GM12878 (cell line): ENCODE results near the gene NFASC. TPM values are rescaled to one million over a fixed set of nuclear protein-coding genes. Genes with fewer than 3 reads are reported as not detected.

Experiments
- ATAC-seq: fragments of 200-7000 bp; cut with Tn5 transposase; 3 replicates; pipeline ENCODE4 v1.9.1; 2020; ENCODE audit warnings: mild to moderate bottlenecking, moderate library complexity
- BruUV-seq: library from RNA; stranded (reverse); fragments of 400-500 nt; replicated peaks from 2 replicates; lab custom pipeline; 2021; lab: Mats Ljungman, UMichigan
- CTCF ChIA-PET: fragments of 300-600 bp; sonication (Branson Sonifier 250); formaldehyde crosslinking; extraction: SDS; loops from one replicate; lab custom pipeline; 2021; ENCODE audit warnings: inconsistent platforms; lab: Yijun Ruan, JAX
- POLR2A ChIA-PET: fragments of 350-600 bp; formaldehyde crosslinking; extraction: SDS; loops from one replicate; lab custom pipeline; 2021; ENCODE audit warnings: inconsistent platforms; lab: Charles Lee
- RAD21 ChIA-PET: fragments of 300-600 bp; sonication (Branson Sonifier 250); formaldehyde crosslinking; loops from one replicate; lab custom pipeline; 2023; ENCODE audit warnings: antibody characterized with exemption; ENCODE audit not compliant: unreplicated experiment; lab: Charles Lee
- SMC1A ChIA-PET: fragments of 300-600 bp; sonication (Branson Sonifier 250); formaldehyde crosslinking; loops from one replicate; lab custom pipeline; 2023; ENCODE audit not compliant: unreplicated experiment, uncharacterized antibody; lab: Charles Lee
- DNase-seq: peaks from one replicate; pipeline ENCODE4 v3.0.0-alpha.2; 2011; ENCODE audit warnings: low read depth, low spot score
- FAIRE-seq: peaks from 3 replicates; lab custom pipeline; 2011; peaks lifted over from hg19 to GRCh38; lab: Jason Lieb, UNC
- H2AFZ ChIP-seq: 2 replicates; pipeline ENCODE4 v1.6.0; 2011; ENCODE audit warnings: low read depth, low read length, control low read depth; ENCODE audit not compliant: control insufficient read depth
- H3K27ac ChIP-seq: 2 replicates; pipeline ENCODE4 v1.5.1; 2011; ENCODE audit warnings: control low read depth; ENCODE audit not compliant: control insufficient read depth, insufficient read depth
- H3K27me3 ChIP-seq, 2 experiments: replicated peaks in 1 of 2; 2 replicates each; pipeline versions ENCODE4 v1.6.0 to v1.6.1; 2011; ENCODE audit warnings: low read length in 1 of 2; ENCODE audit not compliant: control insufficient read depth in 2 of 2, insufficient read depth in 2 of 2
- H3K36me3 ChIP-seq, 2 experiments: 2 replicates each; pipeline ENCODE4 v1.5.1; 2011; ENCODE audit warnings: low read length in 1 of 2; ENCODE audit not compliant: control insufficient read depth in 2 of 2, insufficient read depth in 2 of 2
- H3K4me1 ChIP-seq: 2 replicates; pipeline ENCODE4 v1.6.1; 2011; ENCODE audit warnings: mild to moderate bottlenecking, low read length, moderate library complexity, mixed read lengths; ENCODE audit not compliant: control insufficient read depth, insufficient read depth
- H3K4me2 ChIP-seq: 2 replicates; pipeline ENCODE4 v1.6.0; 2011; ENCODE audit warnings: control low read depth; ENCODE audit not compliant: control insufficient read depth, insufficient read depth
- H3K4me3 ChIP-seq: fragments of 200-600 bp; sonication (generic); 2 replicates; pipeline ENCODE4 v1.5.1; 2016
- H3K79me2 ChIP-seq: 2 replicates; pipeline ENCODE4 v1.6.0; 2011; ENCODE audit warnings: low read length; ENCODE audit not compliant: control insufficient read depth, insufficient read depth
- H3K9ac ChIP-seq: 2 replicates; pipeline ENCODE4 v1.8.0; 2011; ENCODE audit warnings: low read length, control low read depth, mixed read lengths; ENCODE audit not compliant: control insufficient read depth, insufficient read depth
- H3K9me3 ChIP-seq: replicated peaks from 3 replicates; pipeline ENCODE4 v1.5.1; 2011; ENCODE audit warnings: mild to moderate bottlenecking, low read length; ENCODE audit not compliant: control insufficient read depth, insufficient read depth
- H4K20me1 ChIP-seq: 2 replicates; pipeline ENCODE4 v1.6.0; 2011; ENCODE audit not compliant: control insufficient read depth, insufficient read depth
- BHLHE40 ChIP-seq, 2 experiments: fragments of 450-650 bp in 1 of 2; IDR thresholded peaks; 2 replicates each; pipeline ENCODE4 v1.6.1; 2011 to 2017; ENCODE audit warnings: low read depth in 2 of 2, borderline replicate concordance in 1 of 2, improper control_type of control experiment in 1 of 2, low read length in 1 of 2, mild to moderate bottlenecking in 1 of 2
- CREB1 ChIP-seq: IDR thresholded peaks from 2 replicates; pipeline ENCODE4 v1.6.1; 2012; ENCODE audit warnings: low read depth, mild to moderate bottlenecking, inconsistent platforms
- ETV6 ChIP-seq, 2 experiments: fragments of 450-650 bp in 1 of 2; IDR thresholded peaks in 1 of 2; conservative IDR thresholded peaks in 1 of 2; 2 replicates each; pipeline ENCODE4 v1.6.1; 2014; ENCODE audit warnings: antibody characterized with exemption in 1 of 2, borderline replicate concordance in 1 of 2, low read depth in 1 of 2, mild to moderate bottlenecking in 1 of 2, moderate library complexity in 1 of 2
- PML ChIP-seq: IDR thresholded peaks from 2 replicates; pipeline ENCODE4 v1.6.1; 2012; ENCODE audit warnings: low read length, inconsistent platforms
- POLR2AphosphoS5 ChIP-seq: IDR thresholded peaks from 2 replicates; pipeline ENCODE4 v1.6.1; 2011; ENCODE audit warnings: mild to moderate bottlenecking, low read length, inconsistent platforms
- SRF ChIP-seq, 2 experiments: IDR thresholded peaks; 2 replicates each; pipeline ENCODE4 v1.6.1; 2011; ENCODE audit warnings: low read depth in 2 of 2, low read length in 2 of 2, mild to moderate bottlenecking in 1 of 2, moderate library complexity in 1 of 2
- TCF3 ChIP-seq: IDR thresholded peaks from 2 replicates; pipeline ENCODE4 v1.6.1; 2012; ENCODE audit warnings: low read depth, mild to moderate bottlenecking, low read length, borderline replicate concordance; ENCODE audit not compliant: insufficient read depth
- WGBS: methylation state at CpG from one replicate; pipeline ENCODE4 v1.1.6; 2016; ENCODE audit warnings: low lambda C conversion rate; ENCODE audit not compliant: insufficient replicate concordance, insufficient coverage; ENCODE audit errors: missing lambda C conversion rate; 5-methylcytosine and 5-hydroxymethylcytosine counted together
- in situ Hi-C: fragments of 300-500 bp; cut with MboI; formaldehyde crosslinking; loops from 9 replicates; pipeline ENCODE4 v1.14.3; 2018; ENCODE audit warnings: mixed read lengths
- intact Hi-C: fragments of 100-400 bp; cut with micrococcal nuclease; formaldehyde crosslinking; loops from one replicate; pipeline ENCODE4 v1.14.2; 2022; ENCODE audit not compliant: unreplicated experiment
- polyA plus RNA-seq, 11 experiments: library from polyadenylated mRNA; depleted of rRNA in 4 of 11; unstranded in 6 of 11; stranded (reverse) in 5 of 11; fragments of >200 nt; fragmentation: Nextera tagmentation in 4 of 11; fragmentation: Illumina TruSeq in 1 of 11; extraction: Ambion mirVana in 4 of 11; extraction: Trizol in 1 of 11; gene quantifications; 1 replicate in 1 of 11; 2 replicates in 10 of 11; pipeline versions ENCODE4 v1.2.1 to v1.2.3, GENCODE V29; 2011 to 2016; ENCODE audit warnings: inconsistent platforms in 2 of 11, missing spikeins in 2 of 11, low read depth in 1 of 11
- total RNA-seq, 4 experiments: library from RNA; depleted of rRNA in 3 of 4; stranded (reverse); fragments of >200 nt in 3 of 4; fragmentation: Illumina TruSeq in 1 of 4; extraction: Trizol in 1 of 4; gene quantifications; 2 replicates each; pipeline versions ENCODE4 v1.2.1 to v1.2.3, GENCODE V29; 2013 to 2021
- TF ChIP-seq, protein P1 (sequence below): fragments of 450-650 bp; formaldehyde crosslinking; IDR thresholded peaks from 2 replicates; pipeline ENCODE4 v1.5.0; 2022; ENCODE audit warnings: mild to moderate bottlenecking, missing genetic modification characterization
- TF ChIP-seq, protein P2 (sequence below): fragments of 450-650 bp; IDR thresholded peaks from 2 replicates; pipeline ENCODE4 v1.6.1; 2017; ENCODE audit warnings: mild to moderate bottlenecking
- TF ChIP-seq, protein P3 (sequence below): fragments of 450-650 bp; formaldehyde crosslinking; IDR thresholded peaks from 2 replicates; pipeline ENCODE4 v1.4.0; 2020; ENCODE audit warnings: mild to moderate bottlenecking, moderate library complexity

The NFASC gene
- total and polyA plus RNA-seq, 10 of the 15 experiments (the other 5 are each of a cell fraction or from before 2014, with no cell fraction given): 0.04 to 0.31 (median 0.12) TPM; not detected in 4

- Histone ChIP-seq H3K4me1 (no peaks in the 10 kb centered on the region), H2AFZ (no peak overlapping the region), H3K27ac (no peak overlapping the region), H3K4me2 (no peak overlapping the region), H3K9me3 (no peaks in the 10 kb centered on the region), H3K4me3 (no peak overlapping the region), H3K36me3 (no peaks in the 10 kb centered on the region), H3K27me3 (peaks cover 0 to 15% of the 10 kb centered on the region in 2 experiments), H3K9ac (no peak overlapping the region), H3K79me2 (no peaks in the 10 kb centered on the region), H4K20me1 (no peaks in the 10 kb centered on the region)
- intact Hi-C loops: no loop called here
- TF ChIP-seq SRF (IDR thresholded peaks at IDR 0.05; ENCODE audit: low read depth in 2 of 2, low read length in 2 of 2) (no peak), BHLHE40 (IDR thresholded peaks at IDR 0.05; ENCODE audit: borderline replicate concordance in 1 of 2, low read depth in 2 of 2, low read length in 1 of 2) (no peak), TCF3 (no peak), PML (no peak), ETV6 (conservative IDR thresholded peaks at IDR 0.05 in 1 of 2, IDR thresholded peaks at IDR 0.05 in 1 of 2; ENCODE audit: borderline replicate concordance in 1 of 2, low read depth in 1 of 2) (no peak), CREB1 (no peak), POLR2AphosphoS5 (no peak)
- TF ChIP-seq, protein P1, sequence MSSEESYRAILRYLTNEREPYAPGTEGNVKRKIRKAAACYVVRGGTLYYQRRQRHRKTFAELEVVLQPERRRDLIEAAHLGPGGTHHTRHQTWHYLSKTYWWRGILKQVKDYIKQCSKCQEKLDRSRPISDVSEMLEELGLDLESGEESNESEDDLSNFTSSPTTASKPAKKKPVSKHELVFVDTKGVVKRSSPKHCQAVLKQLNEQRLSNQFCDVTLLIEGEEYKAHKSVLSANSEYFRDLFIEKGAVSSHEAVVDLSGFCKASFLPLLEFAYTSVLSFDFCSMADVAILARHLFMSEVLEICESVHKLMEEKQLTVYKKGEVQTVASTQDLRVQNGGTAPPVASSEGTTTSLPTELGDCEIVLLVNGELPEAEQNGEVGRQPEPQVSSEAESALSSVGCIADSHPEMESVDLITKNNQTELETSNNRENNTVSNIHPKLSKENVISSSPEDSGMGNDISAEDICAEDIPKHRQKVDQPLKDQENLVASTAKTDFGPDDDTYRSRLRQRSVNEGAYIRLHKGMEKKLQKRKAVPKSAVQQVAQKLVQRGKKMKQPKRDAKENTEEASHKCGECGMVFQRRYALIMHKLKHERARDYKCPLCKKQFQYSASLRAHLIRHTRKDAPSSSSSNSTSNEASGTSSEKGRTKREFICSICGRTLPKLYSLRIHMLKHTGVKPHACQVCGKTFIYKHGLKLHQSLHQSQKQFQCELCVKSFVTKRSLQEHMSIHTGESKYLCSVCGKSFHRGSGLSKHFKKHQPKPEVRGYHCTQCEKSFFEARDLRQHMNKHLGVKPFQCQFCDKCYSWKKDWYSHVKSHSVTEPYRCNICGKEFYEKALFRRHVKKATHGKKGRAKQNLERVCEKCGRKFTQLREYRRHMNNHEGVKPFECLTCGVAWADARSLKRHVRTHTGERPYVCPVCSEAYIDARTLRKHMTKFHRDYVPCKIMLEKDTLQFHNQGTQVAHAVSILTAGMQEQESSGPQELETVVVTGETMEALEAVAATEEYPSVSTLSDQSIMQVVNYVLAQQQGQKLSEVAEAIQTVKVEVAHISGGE: no peak
- TF ChIP-seq, protein P2, sequence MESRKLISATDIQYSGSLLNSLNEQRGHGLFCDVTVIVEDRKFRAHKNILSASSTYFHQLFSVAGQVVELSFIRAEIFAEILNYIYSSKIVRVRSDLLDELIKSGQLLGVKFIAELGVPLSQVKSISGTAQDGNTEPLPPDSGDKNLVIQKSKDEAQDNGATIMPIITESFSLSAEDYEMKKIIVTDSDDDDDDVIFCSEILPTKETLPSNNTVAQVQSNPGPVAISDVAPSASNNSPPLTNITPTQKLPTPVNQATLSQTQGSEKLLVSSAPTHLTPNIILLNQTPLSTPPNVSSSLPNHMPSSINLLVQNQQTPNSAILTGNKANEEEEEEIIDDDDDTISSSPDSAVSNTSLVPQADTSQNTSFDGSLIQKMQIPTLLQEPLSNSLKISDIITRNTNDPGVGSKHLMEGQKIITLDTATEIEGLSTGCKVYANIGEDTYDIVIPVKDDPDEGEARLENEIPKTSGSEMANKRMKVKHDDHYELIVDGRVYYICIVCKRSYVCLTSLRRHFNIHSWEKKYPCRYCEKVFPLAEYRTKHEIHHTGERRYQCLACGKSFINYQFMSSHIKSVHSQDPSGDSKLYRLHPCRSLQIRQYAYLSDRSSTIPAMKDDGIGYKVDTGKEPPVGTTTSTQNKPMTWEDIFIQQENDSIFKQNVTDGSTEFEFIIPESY: no peak
- TF ChIP-seq, protein P3, sequence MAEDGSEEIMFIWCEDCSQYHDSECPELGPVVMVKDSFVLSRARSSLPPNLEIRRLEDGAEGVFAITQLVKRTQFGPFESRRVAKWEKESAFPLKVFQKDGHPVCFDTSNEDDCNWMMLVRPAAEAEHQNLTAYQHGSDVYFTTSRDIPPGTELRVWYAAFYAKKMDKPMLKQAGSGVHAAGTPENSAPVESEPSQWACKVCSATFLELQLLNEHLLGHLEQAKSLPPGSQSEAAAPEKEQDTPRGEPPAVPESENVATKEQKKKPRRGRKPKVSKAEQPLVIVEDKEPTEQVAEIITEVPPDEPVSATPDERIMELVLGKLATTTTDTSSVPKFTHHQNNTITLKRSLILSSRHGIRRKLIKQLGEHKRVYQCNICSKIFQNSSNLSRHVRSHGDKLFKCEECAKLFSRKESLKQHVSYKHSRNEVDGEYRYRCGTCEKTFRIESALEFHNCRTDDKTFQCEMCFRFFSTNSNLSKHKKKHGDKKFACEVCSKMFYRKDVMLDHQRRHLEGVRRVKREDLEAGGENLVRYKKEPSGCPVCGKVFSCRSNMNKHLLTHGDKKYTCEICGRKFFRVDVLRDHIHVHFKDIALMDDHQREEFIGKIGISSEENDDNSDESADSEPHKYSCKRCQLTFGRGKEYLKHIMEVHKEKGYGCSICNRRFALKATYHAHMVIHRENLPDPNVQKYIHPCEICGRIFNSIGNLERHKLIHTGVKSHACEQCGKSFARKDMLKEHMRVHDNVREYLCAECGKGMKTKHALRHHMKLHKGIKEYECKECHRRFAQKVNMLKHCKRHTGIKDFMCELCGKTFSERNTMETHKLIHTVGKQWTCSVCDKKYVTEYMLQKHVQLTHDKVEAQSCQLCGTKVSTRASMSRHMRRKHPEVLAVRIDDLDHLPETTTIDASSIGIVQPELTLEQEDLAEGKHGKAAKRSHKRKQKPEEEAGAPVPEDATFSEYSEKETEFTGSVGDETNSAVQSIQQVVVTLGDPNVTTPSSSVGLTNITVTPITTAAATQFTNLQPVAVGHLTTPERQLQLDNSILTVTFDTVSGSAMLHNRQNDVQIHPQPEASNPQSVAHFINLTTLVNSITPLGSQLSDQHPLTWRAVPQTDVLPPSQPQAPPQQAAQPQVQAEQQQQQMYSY (CRISPR knock-in tag): no peak
- WGBS: 13% methylated on average over 11 of the region's 11 CpGs
- no peak for ATAC-seq
- no TSS peak for BruUV-seq
- in situ Hi-C loops: no loop called here
- no peak for FAIRE-seq
- ChIA-PET POLR2A (no interaction called here), CTCF (no interaction called here), RAD21 (no interaction called here), SMC1A (no interaction called here)
- DNase-seq: no peak
These were observed 174.5 kb downstream of the NFASC start for GRCh38 chr1:205045146-205045545.
